CD14-positive monocyte (primary cell): ENCODE data around the gene KEL. TPM values are rescaled to one million over a fixed set of nuclear protein-coding genes. Genes with fewer than 3 reads are reported as not detected.

ENCODE experiments used
- DNase-seq, 3 donors: peaks; one replicate each; pipeline ENCODE4 v3.0.0-alpha.2; 2011 to 2022
- H2AFZ ChIP-seq: 2 replicates; pipeline ENCODE4 v1.6.0; 2012; ENCODE audit warnings: mild to moderate bottlenecking, low read depth, low read length, inconsistent platforms; ENCODE audit not compliant: insufficient read depth, poor library complexity, severe bottlenecking
- H3K27ac ChIP-seq, 2 donors: 1 replicate in 1 of 2; 2 replicates in 1 of 2; pipeline ENCODE4 v1.5.1; 2012 to 2013; ENCODE audit warnings: low read length in 2 of 2, control low read depth in 1 of 2, inconsistent platforms in 1 of 2, low read depth in 1 of 2, mild to moderate bottlenecking in 1 of 2
- H3K27me3 ChIP-seq, 2 donors: one replicate each; pipeline versions ENCODE4 v1.6.0 to v1.6.1; 2011 to 2013; ENCODE audit warnings: low read length in 2 of 2; ENCODE audit not compliant: control insufficient read depth in 2 of 2, insufficient read depth in 2 of 2
- H3K36me3 ChIP-seq, 2 donors: replicated peaks in 1 of 2; 1 replicate in 1 of 2; 2 replicates in 1 of 2; pipeline versions ENCODE4 v1.5.1 to v1.6.1; 2012 to 2013; ENCODE audit warnings: low read length in 2 of 2, control low read depth in 1 of 2, inconsistent platforms in 1 of 2, mild to moderate bottlenecking in 1 of 2; ENCODE audit not compliant: insufficient read depth in 2 of 2, control insufficient read depth in 1 of 2
- H3K4me1 ChIP-seq, 2 donors: 1 replicate in 1 of 2; 2 replicates in 1 of 2; pipeline versions ENCODE4 v1.5.1 to v1.6.1; 2012 to 2013; ENCODE audit warnings: low read length in 2 of 2, control low read depth in 1 of 2, inconsistent platforms in 1 of 2, mild to moderate bottlenecking in 1 of 2, moderate library complexity in 1 of 2; ENCODE audit not compliant: insufficient read depth in 2 of 2, control insufficient read depth in 1 of 2
- H3K4me2 ChIP-seq: replicated peaks from 2 replicates; pipeline ENCODE3; 2012; ENCODE audit warnings: low read length, moderate library complexity, mild to moderate bottlenecking; ENCODE audit not compliant: poor library complexity, severe bottlenecking; ENCODE audit errors: extremely low read depth
- H3K4me3 ChIP-seq, 3 experiments: fragments of 200-600 bp in 1 of 3; sonication (generic) in 1 of 3; replicated peaks in 1 of 3; 1 replicate in 2 of 3; 2 replicates in 1 of 3; pipeline ENCODE4 v1.5.1; 2011 to 2013; ENCODE audit warnings: low read length in 3 of 3, mild to moderate bottlenecking in 3 of 3, control low read depth in 2 of 3, low read depth in 2 of 3, inconsistent platforms in 1 of 3, moderate library complexity in 1 of 3
- H3K79me2 ChIP-seq: 2 replicates; pipeline ENCODE4 v1.6.0; 2012; ENCODE audit warnings: mild to moderate bottlenecking, control low read depth, inconsistent platforms, low read length, moderate library complexity; ENCODE audit not compliant: insufficient read depth
- H3K9ac ChIP-seq: 2 replicates; pipeline ENCODE4 v1.6.0; 2017; ENCODE audit warnings: low read length, mild to moderate bottlenecking; ENCODE audit not compliant: insufficient read depth, poor library complexity, severe bottlenecking
- H3K9me3 ChIP-seq, 2 donors: replicated peaks in 1 of 2; 1 replicate in 1 of 2; 2 replicates in 1 of 2; pipeline versions ENCODE4 v1.5.1 to v1.6.1; 2012 to 2013; ENCODE audit warnings: low read length in 2 of 2, control low read depth in 1 of 2; ENCODE audit not compliant: control insufficient read depth in 1 of 2, insufficient read depth in 1 of 2
- H4K20me1 ChIP-seq: 2 replicates; pipeline ENCODE4 v1.6.0; 2012; ENCODE audit warnings: mild to moderate bottlenecking, low read length, control low read depth, moderate library complexity; ENCODE audit not compliant: insufficient read depth
- H3K27ac Mint-ChIP-seq, 7 donors: one replicate each; pipeline ENCODE4 v1.8.0; 2020; ENCODE audit warnings: mild to moderate bottlenecking in 7 of 7, mixed read lengths in 7 of 7, moderate library complexity in 6 of 7, inconsistent platforms in 2 of 7
- H3K27me3 Mint-ChIP-seq, 3 donors: one replicate each; pipeline ENCODE4 v1.8.0; 2021 to 2022; ENCODE audit warnings: low read depth in 3 of 3, mild to moderate bottlenecking in 3 of 3, mixed read lengths in 3 of 3, moderate library complexity in 3 of 3, inconsistent platforms in 1 of 3
- H3K36me3 Mint-ChIP-seq, 2 donors: one replicate each; pipeline ENCODE4 v1.8.0; 2020; ENCODE audit warnings: mixed read lengths in 2 of 2, inconsistent platforms in 1 of 2, mild to moderate bottlenecking in 1 of 2
- H3K4me1 Mint-ChIP-seq: one replicate; pipeline ENCODE4 v1.8.0; 2020; ENCODE audit warnings: mild to moderate bottlenecking, mixed read lengths
- H3K4me3 Mint-ChIP-seq, 2 donors: one replicate each; pipeline ENCODE4 v1.8.0; 2020; ENCODE audit warnings: mild to moderate bottlenecking in 2 of 2, mixed read lengths in 2 of 2, moderate library complexity in 1 of 2
- H3K9me3 Mint-ChIP-seq, 7 donors: one replicate each; pipeline ENCODE4 v1.8.0; 2020 to 2022; ENCODE audit warnings: mixed read lengths in 7 of 7, mild to moderate bottlenecking in 6 of 7, moderate library complexity in 6 of 7, inconsistent platforms in 2 of 7
- CTCF ChIP-seq: fragments of 200-600 bp; IDR thresholded peaks from one replicate; pipeline ENCODE4 v1.8.0; 2022; ENCODE audit warnings: antibody characterized with exemption, mild to moderate bottlenecking
- WGBS: methylation state at CpG from one replicate; pipeline ENCODE4 v1.1.5; 2013; ENCODE audit warnings: missing lambda C conversion rate; ENCODE audit not compliant: insufficient coverage; 5-methylcytosine and 5-hydroxymethylcytosine counted together
- intact Hi-C, 2 donors: fragments of 100-400 bp; cut with micrococcal nuclease; formaldehyde crosslinking; loops; one replicate each; pipeline versions ENCODE4 v1.15.0 to v1.15.1; 2023
- polyA plus RNA-seq, 3 donors: library from polyadenylated mRNA; depleted of rRNA in 1 of 3; unstranded in 2 of 3; stranded (reverse) in 1 of 3; fragments of 300-500 nt in 2 of 3; fragments of >200 nt in 1 of 3; fragmentation: Illumina TruSeq in 2 of 3; gene quantifications; 1 replicate in 2 of 3; 2 replicates in 1 of 3; pipeline ENCODE4 v1.2.3, GENCODE V29; 2012 to 2021

KEL gene
- polyA plus RNA-seq, 3 donors = 2.5 TPM; not detected in 2

- Mint-ChIP-seq H3K27ac (no peak overlapping the region), H3K4me3 (no peak overlapping the region), H3K27me3 (peaks cover 2 to 5% (median 4%) of the 10 kb centered on the region in 3 donors), H3K36me3 (no peaks in the 10 kb centered on the region), H3K4me1 (peaks cover 38% of the 10 kb centered on the region), H3K9me3 (no peaks in the 10 kb centered on the region)
- peaks cover 28 to 33% of the 10 kb centered on the region in 2 donors for H3K4me1 ChIP-seq
- no peak overlapping the region for H3K4me2 ChIP-seq
- WGBS = 83% methylated on average over 2 of the region's 3 CpGs
- H3K27me3 ChIP-seq = no peaks in the 10 kb centered on the region
- H3K36me3 ChIP-seq = no peaks in the 10 kb centered on the region
- H3K9me3 ChIP-seq = no peaks in the 10 kb centered on the region
- H3K27ac ChIP-seq = no peak overlapping the region
- no peak overlapping the region for H3K4me3 ChIP-seq
- no peaks in the 10 kb centered on the region for H3K79me2 ChIP-seq
- intact Hi-C loops = no loop called here
- no peak overlapping the region for H2AFZ ChIP-seq
- no peak for TF ChIP-seq CTCF
- no peaks in the 10 kb centered on the region for H4K20me1 ChIP-seq
- DNase-seq = no peak
- H3K9ac ChIP-seq = no peak overlapping the region
Observed at GRCh38 chr7:142913051-142913450, 49.1 kb downstream of the KEL start.

GRCh38 chr7:142910481-142910880, 51.7 kb downstream of the KEL start:
- Histone ChIP-seq H3K9ac (no peak overlapping the region), H3K36me3 (no peaks in the 10 kb centered on the region), H3K4me2 (peak overlapping the region; percentile 2), H4K20me1 (no peaks in the 10 kb centered on the region), H3K4me3 (no peak overlapping the region), H3K79me2 (no peaks in the 10 kb centered on the region), H2AFZ (no peak overlapping the region), H3K9me3 (no peaks in the 10 kb centered on the region), H3K27me3 (no peaks in the 10 kb centered on the region), H3K4me1 (peaks cover 28 to 33% of the 10 kb centered on the region in 2 donors), H3K27ac (peak overlapping the region in 1 of 2 donors; percentile 24)
- peak in 1 of 3 donors; percentile 15 for DNase-seq
- peaks cover 2 to 4% (median 2%) of the 10 kb centered on the region in 3 donors for H3K27me3 Mint-ChIP-seq
- peaks cover 38% of the 10 kb centered on the region for H3K4me1 Mint-ChIP-seq
- peak overlapping the region in 1 of 2 donors; percentile 18 for H3K4me3 Mint-ChIP-seq
- WGBS = no CpG with 5 or more reads among the region's 2 CpGs
- peaks cover 0 to 6% (median 2%) of the 10 kb centered on the region in 7 donors for H3K9me3 Mint-ChIP-seq
- TF ChIP-seq CTCF = no peak
- peak overlapping the region in 3 of 7 donors; percentile 2 to 62 (median 39) for H3K27ac Mint-ChIP-seq
- no peaks in the 10 kb centered on the region for H3K36me3 Mint-ChIP-seq
- intact Hi-C loops = no loop called here
